Right lobe of liver (tissue), 6 donors: Measurements from ENCODE around the gene NTM. TPM values are rescaled to one million over a fixed set of nuclear protein-coding genes. Genes with fewer than 3 reads are reported as not detected.

Experiments
- ATAC-seq, 4 donors: fragments of 200-7000 bp; cut with Tn5 transposase; one replicate each; pipeline ENCODE4 v1.9.1; 2020; ENCODE audit warnings: mild to moderate bottlenecking in 4 of 4, moderate library complexity in 4 of 4
- DNase-seq, 3 donors: peaks; one replicate each; pipeline ENCODE4 v3.0.0-alpha.2; 2020
- H3K27ac ChIP-seq, 3 donors: fragments of 200-600 bp; one replicate each; pipeline ENCODE4 v1.8.0; 2022
- H3K27me3 ChIP-seq, 2 donors: fragments of 200-600 bp; one replicate each; pipeline ENCODE4 v1.8.0; 2022
- H3K36me3 ChIP-seq, 4 donors: fragments of 200-600 bp; sonication (generic) in 1 of 4; one replicate each; pipeline versions ENCODE4 v1.5.1 to v1.8.0; 2017 to 2022; ENCODE audit warnings: control low read depth in 1 of 4
- H3K4me1 ChIP-seq, 4 donors: fragments of 200-600 bp; sonication (generic) in 1 of 4; one replicate each; pipeline versions ENCODE4 v1.5.1 to v1.8.0; 2017 to 2022; ENCODE audit warnings: control low read depth in 1 of 4
- H3K4me3 ChIP-seq, 3 donors: fragments of 200-600 bp; one replicate each; pipeline ENCODE4 v1.8.0; 2022
- H3K9me3 ChIP-seq, 4 donors: fragments of 200-600 bp; sonication (generic) in 1 of 4; one replicate each; pipeline versions ENCODE4 v1.5.1 to v1.8.0; 2017 to 2022; ENCODE audit warnings: control low read depth in 1 of 4
- CTCF ChIP-seq, 4 donors: fragments of 200-600 bp in 3 of 4; fragments of 450-650 bp in 1 of 4; IDR thresholded peaks; one replicate each; pipeline versions ENCODE4 v1.5.1 to v1.8.0; 2016 to 2022; ENCODE audit warnings: antibody characterized with exemption in 4 of 4, mild to moderate bottlenecking in 2 of 4
- POLR2A ChIP-seq: fragments of 450-650 bp; IDR thresholded peaks from one replicate; pipeline ENCODE4 v1.6.1; 2017; ENCODE audit warnings: antibody characterized with exemption, mild to moderate bottlenecking
- WGBS: methylation state at CpG from one replicate; pipeline ENCODE4 v1.1.6; 2018; ENCODE audit warnings: low coverage, low lambda C conversion rate; ENCODE audit not compliant: insufficient coverage; ENCODE audit errors: missing lambda C conversion rate; 5-methylcytosine and 5-hydroxymethylcytosine counted together
- intact Hi-C, 2 donors: fragments of 100-400 bp; cut with DNase I; formaldehyde crosslinking; loops; one replicate each; pipeline versions ENCODE4 v1.11.2 to v1.14.1; 2022
- total RNA-seq, 6 experiments: library from RNA; depleted of rRNA in 2 of 6; stranded (reverse); fragments of >200 nt in 2 of 6; fragmentation: NEBNext Ultra II Directional in 3 of 6; extraction: Animal tissue kit (Norgen Biotek cat#: 25700) in 3 of 6; gene quantifications; one replicate each; pipeline versions ENCODE4 v1.1.0 to v1.2.4, GENCODE V29; 2016 to 2023
- donor health status: DM: no; HTN: yes; CAD: no.
- donor health status: DM: no; HTN: no; CAD: no.
- donor health status: DM: no; HTN: no; CAD: no.
- donor health status: DM: no; HTN: yes; CAD: no.
- donor health status: DM: no; HTN: yes; CAD: no.

Gene NTM
- total RNA-seq, 6 experiments from 2014 or later, result 0.35 TPM; not detected in 5

GRCh38 chr11:131713529-131714134 lies 343.2 kb downstream of the NTM start:
- peaks cover 0 to 6% (median 3%) of the 10 kb centered on the region in 4 donors for H3K4me1 ChIP-seq
- ATAC-seq (peak; percentile 98 to 100 (median 98)), DNase-seq (peak; percentile 65 to 84 (median 74))
- peak overlapping the region in 1 of 3 donors; percentile 29 for H3K27ac ChIP-seq
- intact Hi-C loops, result no loop called here
- no peak for TF ChIP-seq CTCF (IDR thresholded peaks at IDR 0.05)
- TF ChIP-seq POLR2A, result no peak
- no peak overlapping the region for H3K4me3 ChIP-seq
- no peaks in the 10 kb centered on the region for H3K9me3 ChIP-seq
- 16% methylated on average over 8 of the region's 8 CpGs for WGBS
- no peaks in the 10 kb centered on the region for H3K36me3 ChIP-seq
- H3K27me3 ChIP-seq, result no peaks in the 10 kb centered on the region

DNA sequence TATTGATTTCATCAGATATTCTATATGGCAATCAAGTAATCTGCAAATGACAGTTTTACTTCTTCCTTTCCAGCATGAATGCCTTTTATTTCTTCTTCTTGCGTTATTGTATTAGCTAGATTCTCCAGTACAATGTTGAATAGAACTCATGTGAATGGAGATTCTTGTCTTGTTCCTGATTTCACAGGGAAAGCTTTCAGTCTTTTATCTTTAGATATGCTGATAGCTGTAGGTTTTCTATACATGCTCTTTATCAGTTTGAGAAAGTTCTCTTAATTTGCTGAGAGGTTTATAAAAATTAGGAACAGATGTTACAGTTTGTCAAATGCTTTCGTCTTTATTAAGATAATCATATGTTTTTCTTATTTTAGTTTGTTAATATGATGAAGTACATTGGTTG lies 347.2 kb downstream of the NTM start:
- Histone ChIP-seq H3K4me3 (no peak overlapping the region), H3K36me3 (no peaks in the 10 kb centered on the region), H3K4me1 (peaks cover 0 to 6% (median 3%) of the 10 kb centered on the region in 4 donors), H3K27ac (no peak overlapping the region), H3K27me3 (no peaks in the 10 kb centered on the region), H3K9me3 (no peaks in the 10 kb centered on the region)
- WGBS, result 71% methylated on average over 2 of the region's 2 CpGs
- intact Hi-C loops, result no loop called here
- ATAC-seq (no peak), DNase-seq (no peak)
- TF ChIP-seq POLR2A, result no peak
- TF ChIP-seq CTCF (IDR thresholded peaks at IDR 0.05), result no peak

DNA sequence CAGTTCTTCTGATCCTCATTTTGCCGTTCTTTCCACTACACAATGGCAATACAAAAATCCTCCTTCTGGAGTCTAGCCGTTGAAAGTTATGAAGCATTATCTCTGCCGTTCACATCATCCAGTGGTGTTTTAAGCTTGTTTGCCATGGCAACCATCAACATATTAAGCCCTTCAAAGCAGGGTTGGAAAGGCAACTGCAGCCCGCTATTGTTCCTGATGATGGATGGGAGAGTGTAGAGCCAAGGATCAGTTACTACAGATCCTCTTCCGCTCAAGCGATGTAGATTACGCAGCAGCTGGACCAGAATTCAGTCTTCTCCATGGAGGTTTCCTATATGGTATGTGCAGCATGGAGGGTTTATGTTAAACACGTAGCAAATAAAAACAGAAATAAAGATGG lies 352.7 kb downstream of the NTM start:
- TF ChIP-seq CTCF (IDR thresholded peaks at IDR 0.05) (no peak), POLR2A (no peak)
- H3K27ac ChIP-seq, result no peak overlapping the region
- no peaks in the 10 kb centered on the region for H3K36me3 ChIP-seq
- no peaks in the 10 kb centered on the region for H3K4me1 ChIP-seq
- no peak overlapping the region for H3K4me3 ChIP-seq
- H3K9me3 ChIP-seq, result no peaks in the 10 kb centered on the region
- WGBS, result 74% methylated on average over 8 of the region's 8 CpGs
- no peak for ATAC-seq
- no peaks in the 10 kb centered on the region for H3K27me3 ChIP-seq
- intact Hi-C loops, result no loop called here
- no peak for DNase-seq

- DNase-seq, result no peak
- TF ChIP-seq CTCF (IDR thresholded peaks at IDR 0.05) (no peak), POLR2A (no peak)
- 69% methylated on average over 9 of the region's 10 CpGs for whole genome bisulfite sequencing
- H3K9me3 ChIP-seq, result no peaks in the 10 kb centered on the region
- H3K4me1 ChIP-seq, result no peaks in the 10 kb centered on the region
- H3K36me3 ChIP-seq, result no peaks in the 10 kb centered on the region
- no peak for ATAC-seq
- H3K27me3 ChIP-seq, result no peaks in the 10 kb centered on the region
- H3K27ac ChIP-seq, result no peak overlapping the region
- intact Hi-C loops, result no loop called here
- no peak overlapping the region for H3K4me3 ChIP-seq
These were observed 354.1 kb downstream of the NTM start for GRCh38 chr11:131724436-131724975.
